ENCODE data around the gene THSD4.

GRCh38 chr15:71189718-71190117 lies 74.4 kb downstream of the THSD4 start:
- TF ChIP-seq POLR2A (IDR thresholded peaks at IDR 0.05), result no peak
- TF ChIP-seq, protein P1, sequence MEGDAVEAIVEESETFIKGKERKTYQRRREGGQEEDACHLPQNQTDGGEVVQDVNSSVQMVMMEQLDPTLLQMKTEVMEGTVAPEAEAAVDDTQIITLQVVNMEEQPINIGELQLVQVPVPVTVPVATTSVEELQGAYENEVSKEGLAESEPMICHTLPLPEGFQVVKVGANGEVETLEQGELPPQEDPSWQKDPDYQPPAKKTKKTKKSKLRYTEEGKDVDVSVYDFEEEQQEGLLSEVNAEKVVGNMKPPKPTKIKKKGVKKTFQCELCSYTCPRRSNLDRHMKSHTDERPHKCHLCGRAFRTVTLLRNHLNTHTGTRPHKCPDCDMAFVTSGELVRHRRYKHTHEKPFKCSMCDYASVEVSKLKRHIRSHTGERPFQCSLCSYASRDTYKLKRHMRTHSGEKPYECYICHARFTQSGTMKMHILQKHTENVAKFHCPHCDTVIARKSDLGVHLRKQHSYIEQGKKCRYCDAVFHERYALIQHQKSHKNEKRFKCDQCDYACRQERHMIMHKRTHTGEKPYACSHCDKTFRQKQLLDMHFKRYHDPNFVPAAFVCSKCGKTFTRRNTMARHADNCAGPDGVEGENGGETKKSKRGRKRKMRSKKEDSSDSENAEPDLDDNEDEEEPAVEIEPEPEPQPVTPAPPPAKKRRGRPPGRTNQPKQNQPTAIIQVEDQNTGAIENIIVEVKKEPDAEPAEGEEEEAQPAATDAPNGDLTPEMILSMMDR (IDR thresholded peaks at IDR 0.05), result no peak
